ENCODE measurements around the gene CHFR.
"Not testable (repeated sequence)": the region's sequence is repeated elsewhere in the genome, so short reads cannot be mapped to it uniquely, and the experiment has no call there.

The CHFR gene

DNA sequence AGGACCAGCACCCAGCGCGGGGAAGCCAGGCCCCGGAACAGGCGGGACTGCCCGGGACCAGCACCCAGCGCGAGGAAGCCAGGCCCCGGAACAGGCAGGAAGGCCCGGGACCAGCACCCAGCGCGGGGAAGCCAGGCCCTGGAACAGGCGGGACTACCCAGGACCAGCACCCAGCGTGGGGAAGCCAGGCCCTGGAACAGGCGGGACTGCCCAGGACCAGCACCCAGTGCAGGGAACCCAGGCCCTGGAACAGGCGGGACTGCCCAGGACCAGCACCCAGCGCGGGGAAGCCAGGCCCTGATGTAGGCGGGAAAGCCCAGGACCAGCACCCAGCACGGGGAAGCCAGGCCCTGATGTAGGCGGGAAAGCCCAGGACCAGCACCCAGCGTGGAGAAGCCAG lies 12.8 kb downstream of the CHFR start:
- not testable (repeated sequence) for DNase-seq (ENCODE audit: low read depth)

DNA sequence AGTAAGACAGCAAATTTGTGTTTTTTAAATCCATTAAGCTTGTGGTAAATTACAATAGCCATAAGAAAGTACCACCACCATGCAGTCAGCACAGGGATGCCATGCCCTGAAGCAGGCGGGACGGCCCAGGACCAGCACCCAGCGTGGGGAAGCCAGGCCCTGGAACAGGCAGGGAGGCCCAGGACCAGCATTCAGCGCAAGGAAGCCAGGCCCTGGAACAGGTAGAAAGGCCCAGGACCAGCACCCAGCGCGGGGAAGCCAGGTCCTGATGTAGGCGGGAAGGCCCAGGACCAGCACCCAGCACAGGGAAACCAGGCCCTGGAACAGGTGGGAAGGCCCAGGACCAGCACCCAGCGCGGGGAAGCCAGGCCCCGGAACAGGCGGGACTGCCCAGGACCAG lies 13.2 kb downstream of the CHFR start:
- no peak for DNase-seq (ENCODE audit: low read depth)

DNA sequence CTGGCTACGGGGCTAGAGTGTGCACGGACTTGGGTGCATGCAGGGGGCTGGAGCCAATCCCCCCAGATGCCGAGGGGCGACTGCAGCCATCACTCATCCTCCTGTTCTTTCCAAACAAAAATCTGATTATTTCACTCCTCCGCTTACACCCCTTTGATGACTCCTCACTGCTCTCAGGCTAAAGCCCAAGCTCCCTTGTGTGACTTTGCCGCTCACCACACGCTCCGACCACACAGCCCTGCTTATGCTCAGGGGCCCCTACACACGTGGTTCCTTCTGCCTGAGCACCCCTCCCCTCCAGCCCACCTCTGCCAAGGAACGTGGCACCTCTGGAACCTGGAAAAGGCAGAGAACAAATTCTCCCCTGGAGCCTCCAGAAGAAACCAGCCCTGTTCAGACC lies 13.7 kb downstream of the CHFR start:
- no peak for DNase-seq (ENCODE audit: low read depth)

DNA sequence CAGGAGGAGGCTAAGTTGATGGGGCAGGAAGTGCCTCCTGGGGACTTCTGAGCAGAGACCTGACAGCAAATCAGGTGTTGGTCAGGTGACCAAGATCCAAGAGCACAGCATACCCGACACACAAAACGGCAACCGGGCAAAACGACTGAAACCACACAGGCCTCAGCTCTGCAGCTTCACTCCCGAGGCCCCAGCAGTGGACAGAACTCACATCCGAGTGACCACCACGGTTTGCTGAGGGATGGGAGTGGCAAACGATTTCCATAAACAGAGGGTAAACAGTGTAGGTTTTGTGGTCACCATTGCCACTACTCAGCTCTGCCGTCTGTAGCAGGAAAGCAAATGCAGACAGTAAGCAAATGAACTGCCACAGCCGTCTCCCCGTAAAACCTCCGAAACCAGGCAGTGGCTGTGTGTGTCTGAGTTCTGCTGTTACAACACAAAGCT lies 14.4 kb downstream of the CHFR start:
- DNase-seq (ENCODE audit: low read depth), result no peak

DNA sequence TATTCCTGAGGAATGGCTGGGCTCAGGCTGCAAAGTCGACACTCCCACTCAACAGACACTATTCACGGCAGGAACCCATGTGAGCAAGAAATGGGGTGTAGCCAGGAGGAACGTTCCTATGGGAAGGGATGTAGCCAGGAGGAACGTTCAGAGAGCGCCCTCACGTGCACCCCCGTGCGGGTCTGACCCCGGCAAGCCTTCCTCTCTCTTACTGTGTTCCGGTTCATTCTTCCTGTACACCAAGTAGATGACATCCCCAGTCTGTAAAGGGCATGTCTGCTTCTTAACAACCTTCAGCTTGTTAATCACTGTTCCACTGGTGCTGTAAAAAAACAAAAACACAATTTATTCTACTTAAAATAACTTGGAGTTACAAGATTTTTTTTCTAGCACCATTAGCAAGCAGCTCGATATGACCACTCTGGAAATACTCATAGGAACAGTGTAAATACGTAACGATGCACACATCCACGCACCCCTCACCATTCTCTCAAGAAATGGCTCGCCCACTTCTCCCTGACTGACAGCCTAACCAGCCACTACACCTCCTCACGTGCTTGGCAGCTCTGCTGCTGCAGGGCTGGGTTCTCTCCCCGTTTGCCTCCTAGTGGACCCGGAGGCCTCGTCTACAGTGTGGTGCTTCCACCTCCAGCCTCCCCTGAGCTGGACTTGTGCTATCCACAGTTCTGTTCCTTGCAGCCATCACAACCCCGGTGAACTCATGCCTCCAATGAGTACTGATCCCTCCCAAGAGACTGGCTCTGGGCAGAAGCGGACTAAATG lies 15.1 kb downstream of the CHFR start:
- DNase-seq (ENCODE audit: low read depth), result no peak

DNA sequence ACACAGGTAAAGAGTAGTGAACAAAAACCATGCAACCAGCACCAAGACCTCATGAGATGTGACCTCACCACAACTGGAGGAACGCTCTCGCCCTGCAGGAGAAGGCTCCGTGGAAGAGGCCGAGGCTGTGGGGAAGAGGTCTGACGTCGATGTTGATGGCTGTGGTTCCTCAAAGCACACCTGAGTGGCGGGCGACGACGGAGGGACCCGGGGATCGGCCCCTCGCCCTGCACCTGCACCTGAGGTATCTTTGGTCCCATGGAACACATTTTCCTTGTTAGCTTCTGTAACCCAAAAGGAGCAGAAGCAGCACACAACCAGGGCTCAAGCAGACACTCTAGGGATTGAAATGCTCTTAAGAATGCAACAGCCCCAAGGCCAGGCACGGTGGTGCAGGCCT lies 17.9 kb downstream of the CHFR start:
- no peak for DNase-seq (ENCODE audit: low read depth)

- DNase-seq (ENCODE audit: low read depth), result no peak
Measured at GRCh38 chr12:132866251-132866828, 21.1 kb downstream of the CHFR start.

GRCh38 chr12:132861558-132861957 lies 25.8 kb downstream of the CHFR start:
- DNase-seq (ENCODE audit: low read depth), result no peak

- no peak for DNase-seq (ENCODE audit: low read depth)
Measured at GRCh38 chr12:132858718-132859266, 28.6 kb downstream of the CHFR start.

GRCh38 chr12:132857019-132857418 lies 30.4 kb downstream of the CHFR start:
- not testable (repeated sequence) for DNase-seq (ENCODE audit: low read depth)

- DNase-seq (ENCODE audit: low read depth), result no peak
Measured at GRCh38 chr12:132856581-132856980, 30.8 kb downstream of the CHFR start.

DNA sequence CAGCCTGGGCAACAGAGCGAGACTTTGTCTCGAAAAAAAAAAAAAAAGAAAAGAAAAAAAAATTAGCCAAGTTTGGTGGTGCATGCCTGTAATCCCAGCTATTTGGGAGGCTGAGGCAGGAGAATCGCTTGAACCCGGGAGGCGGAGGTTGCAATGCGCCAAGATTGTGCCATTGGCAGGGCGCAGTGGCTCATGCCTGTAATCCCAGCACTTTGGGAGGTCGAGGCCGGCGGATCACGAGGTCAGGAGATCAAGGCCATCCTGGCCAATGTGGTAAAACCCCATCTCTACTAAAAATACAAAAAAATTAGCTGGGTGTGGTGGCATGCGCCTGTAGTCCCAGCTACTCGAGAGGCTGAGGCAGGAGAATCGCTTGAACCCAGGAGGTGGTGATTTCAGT lies 32.2 kb downstream of the CHFR start:
- DNase-seq (ENCODE audit: low read depth), result not testable (repeated sequence)

GRCh38 chr12:132853285-132854092 lies 33.9 kb downstream of the CHFR start:
- DNase-seq (ENCODE audit: low read depth), result no peak

DNA sequence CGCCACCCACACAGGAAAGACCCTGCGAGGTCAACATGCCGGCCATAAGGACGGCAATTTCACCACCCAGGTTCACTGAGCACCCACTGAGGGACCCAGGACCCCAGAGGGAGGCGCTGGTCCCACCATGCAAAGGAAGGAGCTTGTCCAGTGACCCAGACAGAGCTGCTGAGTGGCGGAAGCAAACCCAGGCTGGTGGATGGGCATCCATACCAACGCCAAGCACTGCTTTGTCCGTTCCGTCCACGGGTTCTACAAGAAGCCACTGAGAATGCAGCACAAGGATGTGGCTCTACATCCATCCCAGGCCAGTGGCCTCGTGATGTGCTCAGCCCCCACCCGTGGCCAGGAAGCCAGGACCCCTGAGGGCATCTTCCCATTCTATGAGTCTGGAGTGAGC lies 34.9 kb downstream of the CHFR start:
- DNase-seq (ENCODE audit: low read depth), result no peak

- DNase-seq (ENCODE audit: low read depth), result no peak
Measured at GRCh38 chr12:132851465-132851864, 35.9 kb downstream of the CHFR start.

GRCh38 chr12:132850291-132850690 lies 37.1 kb downstream of the CHFR start:
- no peak for DNase-seq (ENCODE audit: low read depth)

DNA sequence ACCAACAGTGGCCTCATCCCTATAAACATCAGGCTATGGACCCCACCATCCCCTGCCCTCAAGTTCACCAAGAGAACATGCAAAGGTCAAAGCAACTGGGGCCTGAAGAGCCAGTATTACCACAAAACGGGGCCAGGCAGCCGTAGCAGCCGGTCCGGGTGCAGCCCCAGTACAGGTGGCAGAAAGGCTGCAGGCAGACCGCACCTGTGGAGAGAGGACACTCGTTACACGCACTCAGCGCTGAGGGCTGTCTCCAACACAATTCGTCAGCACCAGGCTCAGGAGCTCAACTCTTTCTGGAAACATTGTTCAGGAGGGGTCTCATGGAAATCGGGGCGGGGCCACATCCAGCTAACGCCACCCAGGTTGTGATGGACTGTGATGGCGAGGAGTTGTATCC lies 38.9 kb downstream of the CHFR start:
- no peak for DNase-seq (ENCODE audit: low read depth)

DNA sequence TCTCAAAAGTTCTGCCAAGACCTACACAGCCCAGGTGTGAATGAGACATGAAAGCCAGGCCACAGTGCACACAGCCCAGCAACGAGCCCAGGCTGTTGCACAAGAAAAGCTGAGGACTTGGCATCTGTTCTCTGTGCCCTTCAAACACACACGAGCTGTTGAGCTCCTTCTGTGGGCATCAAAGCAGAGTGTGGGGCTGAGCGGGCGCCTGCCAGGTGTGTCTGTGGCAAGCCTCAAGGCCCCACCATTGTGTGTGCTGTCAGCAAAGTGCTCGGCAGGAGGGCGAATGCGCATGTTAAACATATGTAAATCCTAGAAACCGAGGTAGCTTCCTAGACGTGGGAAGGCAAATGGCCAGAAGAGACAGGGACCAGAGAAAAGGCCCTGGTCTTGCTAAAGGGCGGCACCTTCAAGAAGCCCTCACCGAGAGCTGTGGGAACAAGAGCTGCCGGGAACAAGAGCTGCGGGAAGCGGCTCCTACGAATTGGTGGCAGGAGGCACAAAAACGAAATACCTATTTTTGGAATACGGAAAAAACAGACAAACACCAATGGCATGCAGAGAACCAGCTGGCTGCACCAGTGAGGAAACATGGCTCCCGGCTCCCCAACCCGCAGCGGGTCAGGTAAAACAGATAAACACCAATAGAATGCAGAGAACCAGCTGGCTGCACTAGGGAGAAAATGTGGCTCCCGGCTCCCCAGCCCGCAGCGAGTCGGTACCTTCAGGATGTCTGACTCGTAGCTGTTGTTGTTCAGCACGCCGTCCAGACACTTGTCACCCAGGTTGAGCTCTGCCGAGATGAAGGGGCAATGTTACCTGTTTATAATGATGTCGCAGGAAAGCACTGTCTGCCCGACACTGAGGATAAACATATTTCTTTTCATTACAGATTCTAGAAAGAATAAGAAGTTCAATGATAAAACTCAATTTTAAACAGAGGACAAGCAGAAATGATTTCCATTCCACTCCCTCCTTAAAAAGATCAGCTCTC lies 39.7 kb downstream of the CHFR start:
- DNase-seq (ENCODE audit: low read depth), result no peak

DNA sequence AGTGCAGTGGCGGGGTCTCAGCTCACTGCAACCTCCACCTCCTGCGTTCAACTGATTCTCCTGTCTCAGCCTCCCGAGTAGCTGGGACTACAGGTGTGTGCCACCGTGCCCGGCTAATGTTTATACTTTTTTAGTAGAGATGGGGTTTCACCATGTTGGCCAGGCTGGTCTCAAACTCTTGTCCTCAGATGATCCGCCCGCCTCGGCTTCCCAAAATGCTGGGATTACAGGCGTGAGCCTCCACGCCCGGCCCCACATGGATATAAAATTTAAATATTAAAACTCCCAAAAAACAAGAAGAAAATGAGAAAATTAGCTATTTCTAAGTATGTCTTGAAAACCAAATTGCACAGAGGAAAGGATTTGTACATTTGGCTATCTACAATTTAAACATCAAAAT lies 42.7 kb downstream of the CHFR start:
- DNase-seq (ENCODE audit: low read depth), result not testable (repeated sequence)

DNA sequence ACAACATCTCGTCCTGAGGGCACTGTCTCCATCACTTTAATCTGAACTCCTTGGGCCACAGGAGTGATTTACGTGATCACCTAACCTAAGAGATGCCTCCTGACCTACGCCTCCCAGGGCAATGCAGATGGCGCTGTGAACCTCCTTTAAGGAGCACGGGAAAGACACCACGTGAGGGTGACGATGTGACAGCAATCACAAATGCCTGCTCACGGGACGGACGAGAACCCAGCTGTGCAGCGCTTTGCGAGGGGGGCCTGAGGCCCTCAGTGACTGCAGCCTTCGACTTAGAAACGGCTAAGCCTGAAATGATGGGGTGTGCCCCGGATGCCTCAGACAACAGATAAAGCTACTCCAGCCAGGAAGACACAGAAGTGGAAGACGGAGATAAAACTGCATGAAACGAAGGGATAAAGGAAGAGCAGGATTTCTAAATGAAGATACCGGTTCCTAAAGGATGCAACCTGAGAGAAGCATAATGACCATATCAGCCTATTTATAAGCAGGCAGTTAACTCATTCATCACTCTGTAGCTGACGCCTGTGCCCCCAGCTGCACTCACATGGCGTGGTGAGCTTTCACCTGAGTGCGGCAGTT lies 44.9 kb downstream of the CHFR start:
- no peak for DNase-seq (ENCODE audit: low read depth)

GRCh38 chr12:132841151-132841550 lies 46.3 kb downstream of the CHFR start:
- no peak for DNase-seq (ENCODE audit: low read depth)
